K562 (cell line): ENCODE results near the gene CARD11. TPM values are rescaled to one million over a fixed set of nuclear protein-coding genes. Genes with fewer than 3 reads are reported as not detected.

Experiments used
- ATAC-seq: fragments of 200-7000 bp; cut with Tn5 transposase; 3 replicates; pipeline ENCODE4 v1.9.1; 2020; ENCODE audit warnings: moderate library complexity
- BruUV-seq: library from RNA; stranded (reverse); fragments of 400-500 nt; replicated peaks from 2 replicates; lab custom pipeline; 2021; lab: Mats Ljungman, UMichigan
- CTCF ChIA-PET: fragments of 300-600 bp; formaldehyde crosslinking; extraction: SDS; loops from one replicate; lab custom pipeline; 2021; ENCODE audit warnings: low intra/inter-chr PET ratio; lab: Yijun Ruan, JAX
- POLR2A ChIA-PET: fragments of 300-600, 350-650 bp; sonication (Branson Sonifier 250); formaldehyde crosslinking; extraction: SDS; loops from one replicate; lab custom pipeline; 2021; ENCODE audit warnings: antibody characterized with exemption, inconsistent platforms; lab: Yijun Ruan, JAX
- DNase-seq, 4 experiments: peaks; one replicate each; pipeline versions ENCODE4 v3.0.0 to v3.0.0-alpha.2; 2011 to 2018; ENCODE audit warnings: low spot score in 3 of 4, mixed read lengths in 3 of 4; ENCODE audit errors: extremely low read depth in 1 of 4
- FAIRE-seq: peaks from 2 replicates; lab custom pipeline; 2011; peaks lifted over from hg19 to GRCh38; lab: Jason Lieb, UNC
- H2AFZ ChIP-seq: 2 replicates; pipeline ENCODE4 v1.6.0; 2011; ENCODE audit warnings: low read depth, low read length, control low read depth, inconsistent platforms
- H3K27ac ChIP-seq: fragments of 200-600 bp; 3 replicates; pipeline ENCODE4 v1.8.0; 2011; ENCODE audit warnings: low read depth, mild to moderate bottlenecking, control low read depth, inconsistent platforms, low read length, moderate library complexity, mixed read lengths; ENCODE audit errors: extremely low read depth
- H3K27me3 ChIP-seq, 2 experiments: fragments of 300-600 bp in 1 of 2; 2 replicates in 1 of 2; 3 replicates in 1 of 2; pipeline versions ENCODE4 v1.6.0 to v1.8.0; 2011; ENCODE audit warnings: inconsistent platforms in 2 of 2, low read length in 2 of 2, mild to moderate bottlenecking in 1 of 2, mixed read lengths in 1 of 2, moderate library complexity in 1 of 2; ENCODE audit not compliant: control insufficient read depth in 2 of 2, insufficient read depth in 2 of 2
- H3K36me3 ChIP-seq: fragments of 300-600 bp; 3 replicates; pipeline ENCODE4 v1.8.0; 2011; ENCODE audit warnings: mild to moderate bottlenecking, low read length, inconsistent platforms; ENCODE audit not compliant: control insufficient read depth, insufficient read depth
- H3K4me1 ChIP-seq, 2 experiments: fragments of 200-600 bp in 1 of 2; replicated peaks in 1 of 2; 2 replicates in 1 of 2; 3 replicates in 1 of 2; pipeline versions ENCODE4 v1.5.1 to v1.8.0; 2011; ENCODE audit warnings: inconsistent platforms in 2 of 2, low read length in 2 of 2, mild to moderate bottlenecking in 1 of 2, mixed read lengths in 1 of 2, moderate library complexity in 1 of 2; ENCODE audit not compliant: control insufficient read depth in 2 of 2, insufficient read depth in 2 of 2
- H3K4me2 ChIP-seq: 2 replicates; pipeline ENCODE4 v1.6.1; 2011; ENCODE audit warnings: low read length, control low read depth, inconsistent platforms, mixed read lengths; ENCODE audit not compliant: insufficient read depth
- H3K4me3 ChIP-seq: fragments of 200-600 bp; sonication (generic), shearing (Covaris generic); 2 replicates; pipeline ENCODE4 v1.5.1; 2016; ENCODE audit warnings: control low read depth, inconsistent platforms
- H3K79me2 ChIP-seq: fragments of 200-600 bp; 3 replicates; pipeline ENCODE4 v1.8.0; 2011; ENCODE audit warnings: low read length, inconsistent platforms; ENCODE audit not compliant: control insufficient read depth, insufficient read depth
- H3K9ac ChIP-seq, 2 experiments: 2 replicates each; pipeline versions ENCODE4 v1.6.0 to v1.6.1; 2011; ENCODE audit warnings: low read depth in 2 of 2, low read length in 2 of 2, control low read depth in 1 of 2, inconsistent platforms in 1 of 2, mild to moderate bottlenecking in 1 of 2, mixed read lengths in 1 of 2; ENCODE audit not compliant: insufficient read depth in 1 of 2
- H3K9me1 ChIP-seq: one replicate; pipeline ENCODE4 v1.6.0; 2011; ENCODE audit warnings: inconsistent platforms, mild to moderate bottlenecking, low read length, moderate library complexity; ENCODE audit not compliant: control insufficient read depth, insufficient read depth
- H3K9me3 ChIP-seq: replicated peaks from 2 replicates; pipeline ENCODE4 v1.5.1; 2011; ENCODE audit warnings: low read depth, low read length, inconsistent platforms; ENCODE audit not compliant: control insufficient read depth, insufficient read depth
- H4K20me1 ChIP-seq: replicated peaks from 2 replicates; pipeline ENCODE4 v1.6.1; 2011; ENCODE audit warnings: low read length, inconsistent platforms, mixed read lengths; ENCODE audit not compliant: control insufficient read depth, insufficient read depth
- BMI1 ChIP-seq: fragments of 150-350 bp; IDR thresholded peaks from 2 replicates; pipeline ENCODE4 v1.6.1; 2014; ENCODE audit warnings: low read length
- CC2D1A ChIP-seq: fragments of 450-650 bp; IDR thresholded peaks from 2 replicates; pipeline ENCODE4 v1.6.1; 2017; ENCODE audit warnings: mild to moderate bottlenecking
- ESRRA ChIP-seq: fragments of 450-650 bp; IDR thresholded peaks from 2 replicates; pipeline ENCODE4 v1.6.1; 2014; ENCODE audit warnings: low read depth, mild to moderate bottlenecking, moderate library complexity, borderline replicate concordance
- FUS ChIP-seq: fragments of 200-400 bp; formaldehyde crosslinking; optimal IDR thresholded peaks from 2 replicates; pipeline ENCODE3; 2017; ENCODE audit warnings: low read depth, low read length
- GTF2B ChIP-seq: IDR thresholded peaks from 2 replicates; pipeline ENCODE4 v1.6.1; 2011; ENCODE audit not compliant: insufficient read length; ENCODE audit errors: extremely low read depth
- HMGN3 ChIP-seq: IDR thresholded peaks from 2 replicates; pipeline ENCODE4 v1.6.1; 2011; ENCODE audit warnings: borderline replicate concordance, low read depth, mild to moderate bottlenecking, mixed read lengths, low read length; ENCODE audit not compliant: insufficient read length; ENCODE audit errors: extremely low read depth
- MAFG ChIP-seq: fragments of 450-650 bp; conservative IDR thresholded peaks from 2 replicates; pipeline ENCODE4 v1.6.1; 2016; ENCODE audit warnings: missing genetic modification characterization, missing compliant biosample characterization
- PHB2 ChIP-seq: fragments of 450-650 bp; IDR thresholded peaks from 2 replicates; pipeline ENCODE4 v1.6.1; 2017; ENCODE audit warnings: low read depth
- PHTF2 ChIP-seq: fragments of 250-450 bp; sonication (Bioruptor Pico); IDR thresholded peaks from 2 replicates; pipeline ENCODE4 v1.5.0; 2021; ENCODE audit warnings: mild to moderate bottlenecking
- PRPF4 ChIP-seq: fragments of 200-400 bp; formaldehyde crosslinking; IDR thresholded peaks from one replicate; pipeline ENCODE4 v1.6.1; 2017; ENCODE audit warnings: low read length, low read depth, mild to moderate bottlenecking; ENCODE audit not compliant: insufficient read depth, poor library complexity, severe bottlenecking
- TFAP4 ChIP-seq: sonication (generic); formaldehyde crosslinking; IDR thresholded peaks from 2 replicates; pipeline ENCODE4 v1.8.0; 2022; ENCODE audit warnings: missing genetic modification reagents, mild to moderate bottlenecking, moderate library complexity, borderline replicate concordance
- UBTF ChIP-seq, 2 experiments: IDR thresholded peaks; 2 replicates each; pipeline ENCODE4 v1.6.1; 2012; ENCODE audit warnings: improper control_type of control experiment in 2 of 2, low read depth in 2 of 2, low read length in 2 of 2, borderline replicate concordance in 1 of 2
- ZNF197 ChIP-seq: fragments of 200-800 bp; sonication (Bioruptor generic); IDR thresholded peaks from 2 replicates; pipeline ENCODE4 v1.6.1; 2016; ENCODE audit warnings: low read depth, missing genetic modification characterization, missing compliant biosample characterization
- WGBS: fragments of 100-300 bp; shearing (Covaris generic); methylation state at CpG from one replicate; pipeline ENCODE4 v1.1.6; 2016; ENCODE audit warnings: low coverage, mixed read lengths; ENCODE audit not compliant: insufficient coverage; ENCODE audit errors: missing lambda C conversion rate; 5-methylcytosine and 5-hydroxymethylcytosine counted together
- in situ Hi-C: fragments of 300-500 bp; cut with MboI; formaldehyde crosslinking; loops from 4 replicates; pipeline ENCODE4 v1.15.0; 2018; ENCODE audit warnings: inconsistent platforms, mixed read lengths
- intact Hi-C: fragments of 100-400 bp; cut with micrococcal nuclease; formaldehyde crosslinking; loops from 2 replicates; pipeline ENCODE4 v1.14.2; 2022
- polyA plus RNA-seq, 8 experiments: library from polyadenylated mRNA; depleted of rRNA in 4 of 8; stranded (reverse) in 5 of 8; unstranded in 3 of 8; fragments of >200 nt; fragmentation: Nextera tagmentation in 2 of 8; fragmentation: Illumina TruSeq in 1 of 8; extraction: Ambion mirVana in 2 of 8; extraction: Trizol in 1 of 8; gene quantifications; 2 replicates each; pipeline versions ENCODE4 v1.2.1 to v1.2.3, GENCODE V29; 2011 to 2014; ENCODE audit warnings: inconsistent platforms in 1 of 8, missing spikeins in 1 of 8
- total RNA-seq, 7 experiments: library from RNA; depleted of rRNA in 6 of 7; stranded (reverse); fragments of >200 nt in 6 of 7; fragmentation: Illumina TruSeq in 2 of 7; extraction: Trizol in 2 of 7; gene quantifications; 2 replicates each; pipeline versions ENCODE4 v1.2.1 to v1.2.3, GENCODE V29; 2011 to 2021; ENCODE audit warnings: low replicate concordance in 1 of 7

Gene CARD11
- total and polyA plus RNA-seq, 9 of the 15 experiments (the other 6 are each of a cell fraction or from before 2014, with no cell fraction given), result 0.07 to 12.8 (median 5.7) TPM

GRCh38 chr7:2909471-2910039, 134.1 kb downstream of the CARD11 start:
- no peak overlapping the region for H3K27ac ChIP-seq
- no peaks in the 10 kb centered on the region for H3K79me2 ChIP-seq
- TF ChIP-seq GTF2B (no peak), UBTF (IDR thresholded peaks at IDR 0.05; ENCODE audit: borderline replicate concordance in 1 of 2, low read depth in 2 of 2, low read length in 2 of 2) (no peak), HMGN3 (no peak), ESRRA (no peak), ZNF197 (CRISPR knock-in tag) (no peak), TFAP4 (no peak), PHB2 (no peak), FUS (no peak), MAFG (tag) (no peak), PHTF2 (CRISPR knock-in tag) (no peak), BMI1 (no peak), PRPF4 (no peak), CC2D1A (no peak)
- no peak overlapping the region; a peak in 1 of 4 replicates for H3K9ac ChIP-seq
- H3K9me1 ChIP-seq, result no peaks in the 10 kb centered on the region
- no TSS peak for BruUV-seq
- H4K20me1 ChIP-seq, result no peaks in the 10 kb centered on the region
- ATAC-seq (no peak), DNase-seq (no peak), FAIRE-seq (no peak)
- no peak overlapping the region for H3K4me2 ChIP-seq
- no peaks in the 10 kb centered on the region for H3K27me3 ChIP-seq
- intact Hi-C loops (no loop called here), in situ Hi-C loops (no loop called here)
- no peaks in the 10 kb centered on the region for H3K9me3 ChIP-seq
- ChIA-PET CTCF (interaction anchor here (0.6 kb wide), 1 partner anchor 291 kb away, joined by 3 read pairs; no protein-coding TSS in a partner anchor), POLR2A (no interaction called here)
- WGBS, result 74% methylated on average over 9 of the region's 18 CpGs
- H3K4me1 ChIP-seq, result no peaks in the 10 kb centered on the region; a peak in 2 of 5 replicates
- H2AFZ ChIP-seq, result no peak overlapping the region
- H3K4me3 ChIP-seq, result no peak overlapping the region
- no peaks in the 10 kb centered on the region for H3K36me3 ChIP-seq
